ENCODE results near the gene ARHGAP1. TPM values are rescaled to one million over a fixed set of nuclear protein-coding genes. Genes with fewer than 3 reads are reported as not detected.

Gene ARHGAP1
- total and polyA plus RNA-seq, 2 of the 4 experiments (the other 2 are of a cell fraction) = 46.6 to 78.8 TPM

- in situ Hi-C loops (cut with MboI; ENCODE audit: low sequenced_read_pairs) = no loop called here
- Histone ChIP-seq H3K18ac (ENCODE audit: low read depth, low read length) (no peak overlapping the region), H3K14ac (replicated peaks; ENCODE audit: low read depth, low read length) (no peak overlapping the region), H4K8ac (ENCODE audit: low read depth in 2 of 2, low read length in 2 of 2) (no peak overlapping the region), H3K9me3 (ENCODE audit: control insufficient read depth, insufficient read depth, low read length) (no peaks in the 10 kb centered on the region), H2AK5ac (ENCODE audit: low read depth, low read length) (no peak overlapping the region), H2BK5ac (ENCODE audit: low read depth, low read length, poor library complexity, severe bottlenecking) (no peak overlapping the region), H4K91ac (ENCODE audit: insufficient read depth, low read depth, low read length) (no peak overlapping the region), H3K23ac (ENCODE audit: low read depth, low read length) (no peak overlapping the region), H3K4ac (ENCODE audit: low read depth, low read length) (no peak overlapping the region), H3K4me3 (ENCODE audit: insufficient read depth, low read depth, low read length) (no peak overlapping the region), H4K5ac (ENCODE audit: low read depth, low read length) (no peak overlapping the region), H2AK9ac (replicated peaks; ENCODE audit: low read depth, low read length, poor library complexity) (no peak overlapping the region), H2AFZ (replicated peaks; ENCODE audit: low read length, poor library complexity) (no peak overlapping the region), H2BK20ac (ENCODE audit: low read depth, low read length) (no peak overlapping the region), H3K9ac (ENCODE audit: low read depth, low read length) (no peak overlapping the region), H3K27ac (ENCODE audit: insufficient read depth, low read length) (no peak overlapping the region), H4K20me1 (ENCODE audit: insufficient read depth, low read length) (no peaks in the 10 kb centered on the region), H3K9me1 (ENCODE audit: insufficient read depth, low read length) (no peaks in the 10 kb centered on the region), H3K56ac (ENCODE audit: extremely low read depth, insufficient read depth, low read length) (no peak overlapping the region), H3K4me2 (ENCODE audit: low read depth, low read length) (no peak overlapping the region), H3K79me1 (ENCODE audit: low read depth in 1 of 2, low read length in 2 of 2) (no peaks in the 10 kb centered on the region), H3K36me3 (ENCODE audit: control insufficient read depth, insufficient read depth, low read length) (peaks cover 6% of the 10 kb centered on the region), H3K4me1 (ENCODE audit: control insufficient read depth, insufficient read depth, low read length) (no peaks in the 10 kb centered on the region), H3K27me3 (ENCODE audit: control insufficient read depth, insufficient read depth, low read length) (no peaks in the 10 kb centered on the region), H2BK15ac (ENCODE audit: low read depth, low read length) (no peak overlapping the region), H2BK120ac (ENCODE audit: low read depth, low read length) (no peak overlapping the region)
- ChIA-PET CTCF (no interaction called here), POLR2A (ENCODE audit: unreplicated experiment) (no interaction called here)
- WGBS, 2 experiments (ENCODE audit: extremely low coverage in 2 of 2, insufficient read length in 1 of 2) = 100% methylated on average over 1 of the region's 5 CpGs; no CpG with 5 or more reads in 1 of the 2 experiments
- no TSS peak for BruUV-seq (replicated peaks)
- dilution Hi-C loops (cut with HindIII; ENCODE audit: low sequenced_read_pairs, unreplicated experiment) = no loop called here
- no peak for TF ChIP-seq RCOR1 (IDR thresholded peaks at IDR 0.05; ENCODE audit: insufficient replicate concordance, low read length)
- no peak for TF ChIP-seq MAZ (IDR thresholded peaks at IDR 0.05; ENCODE audit: borderline replicate concordance, low read depth, low read length)
- TF ChIP-seq RAD21 (IDR thresholded peaks at IDR 0.05; ENCODE audit: low read length) = no peak
- no peak for TF ChIP-seq BHLHE40 (IDR thresholded peaks at IDR 0.05; ENCODE audit: low read depth, low read length)
- no peak for TF ChIP-seq NFE2L2 (IDR thresholded peaks at IDR 0.05; ENCODE audit: low read depth, low read length)
- TF ChIP-seq MAFK (IDR thresholded peaks at IDR 0.05; ENCODE audit: low read depth, low read length) = no peak
- no peak for TF ChIP-seq USF2 (IDR thresholded peaks at IDR 0.05; ENCODE audit: low read depth, low read length)
- TF ChIP-seq CEBPB (IDR thresholded peaks at IDR 0.05; ENCODE audit: low read depth, low read length) = no peak
- DNase-seq (no peak), ATAC-seq (ENCODE audit: low read depth) (no peak)
- intact Hi-C loops (cut with micrococcal nuclease) = no loop called here
These were observed 36.2 kb upstream of the ARHGAP1 start for GRCh38 chr11:46736615-46737014.
